Measurements from ENCODE around the gene CLSTN2. TPM values are rescaled to one million over a fixed set of nuclear protein-coding genes. Genes with fewer than 3 reads are reported as not detected.

The CLSTN2 gene
- total and polyA plus RNA-seq, 4 donors: 0.09 to 2.2 (median 0.55) TPM

- Histone ChIP-seq H3K27ac (ENCODE audit: low read depth in 1 of 2, low read length in 2 of 2) (no peak overlapping the region), H3K9me3 (ENCODE audit: control insufficient read depth in 4 of 4, low read length in 3 of 4) (no peaks in the 10 kb centered on the region), H3K27me3 (ENCODE audit: control insufficient read depth in 4 of 4, insufficient read depth in 4 of 4, low read length in 3 of 4) (no peaks in the 10 kb centered on the region), H3K9ac (ENCODE audit: low read depth in 1 of 2, low read length in 2 of 2) (no peak overlapping the region), H3K4me1 (ENCODE audit: control insufficient read depth in 4 of 4, insufficient read depth in 4 of 4, low read length in 3 of 4) (no peaks in the 10 kb centered on the region), H3K4me3 (ENCODE audit: low read depth in 1 of 3, low read length in 3 of 3) (no peak overlapping the region), H3K36me3 (ENCODE audit: control insufficient read depth in 4 of 4, insufficient read depth in 3 of 4, low read depth in 1 of 4, low read length in 3 of 4) (no peaks in the 10 kb centered on the region)
- DNase-seq (ENCODE audit: low spot score): no peak
- TF ChIP-seq EGR1 (IDR thresholded peaks at IDR 0.05; ENCODE audit: low read depth in 2 of 2): no peak
- TF ChIP-seq, protein P1, sequence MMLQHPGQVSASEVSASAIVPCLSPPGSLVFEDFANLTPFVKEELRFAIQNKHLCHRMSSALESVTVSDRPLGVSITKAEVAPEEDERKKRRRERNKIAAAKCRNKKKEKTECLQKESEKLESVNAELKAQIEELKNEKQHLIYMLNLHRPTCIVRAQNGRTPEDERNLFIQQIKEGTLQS (IDR thresholded peaks at IDR 0.05): no peak
- no peak for TF ChIP-seq REST (IDR thresholded peaks at IDR 0.05)
- TF ChIP-seq JUND (IDR thresholded peaks at IDR 0.05): no peak
- WGBS: 76% methylated on average over 6 of the region's 6 CpGs
These were observed 611.7 kb downstream of the CLSTN2 start for GRCh38 chr3:140546649-140547048.

DNA sequence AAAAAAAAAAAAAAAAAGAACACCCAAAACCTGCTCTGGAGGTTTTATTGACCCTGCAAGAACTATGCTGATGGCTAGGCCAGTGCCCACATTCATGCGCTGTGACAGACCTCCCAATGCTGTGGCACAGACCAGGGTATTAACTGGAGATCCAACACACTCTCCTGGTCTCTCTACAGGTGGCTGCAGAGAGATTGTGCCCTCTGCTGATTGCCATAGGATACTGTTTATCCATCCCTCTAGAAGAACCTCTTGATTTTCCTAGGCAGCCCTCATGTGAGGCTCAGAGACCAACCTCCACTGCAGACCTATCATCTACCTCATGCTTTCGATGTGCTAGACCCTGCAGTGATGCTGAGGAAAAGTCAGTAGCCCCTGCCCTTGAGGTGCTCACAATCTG lies 617.4 kb downstream of the CLSTN2 start:
- DNase-seq (ENCODE audit: low spot score): no peak
- no peaks in the 10 kb centered on the region for H3K27me3 ChIP-seq (ENCODE audit: control insufficient read depth in 4 of 4, insufficient read depth in 4 of 4, low read length in 3 of 4)
- TF ChIP-seq, protein P1 (IDR thresholded peaks at IDR 0.05): no peak
- TF ChIP-seq NR2F2 (IDR thresholded peaks at IDR 0.05): no peak
- TF ChIP-seq EGR1 (IDR thresholded peaks at IDR 0.05; ENCODE audit: low read depth in 2 of 2): no peak
- TF ChIP-seq SP1 (IDR thresholded peaks at IDR 0.05): no peak
- TF ChIP-seq MAX (IDR thresholded peaks at IDR 0.05): no peak
- no peak for TF ChIP-seq YY1 (IDR thresholded peaks at IDR 0.05)
- no peak for TF ChIP-seq HNF4A (conservative IDR thresholded peaks at IDR 0.05)
- TF ChIP-seq TAF1 (conservative IDR thresholded peaks at IDR 0.05): no peak
- no peak for TF ChIP-seq HNF4G (IDR thresholded peaks at IDR 0.05)
- TF ChIP-seq RXRA (IDR thresholded peaks at IDR 0.05): no peak
- no peak for TF ChIP-seq GABPA (IDR thresholded peaks at IDR 0.05 in 1 of 2, conservative IDR thresholded peaks at IDR 0.05 in 1 of 2)
- TF ChIP-seq RAD21 (IDR thresholded peaks at IDR 0.05): no peak
- TF ChIP-seq, protein P2, sequence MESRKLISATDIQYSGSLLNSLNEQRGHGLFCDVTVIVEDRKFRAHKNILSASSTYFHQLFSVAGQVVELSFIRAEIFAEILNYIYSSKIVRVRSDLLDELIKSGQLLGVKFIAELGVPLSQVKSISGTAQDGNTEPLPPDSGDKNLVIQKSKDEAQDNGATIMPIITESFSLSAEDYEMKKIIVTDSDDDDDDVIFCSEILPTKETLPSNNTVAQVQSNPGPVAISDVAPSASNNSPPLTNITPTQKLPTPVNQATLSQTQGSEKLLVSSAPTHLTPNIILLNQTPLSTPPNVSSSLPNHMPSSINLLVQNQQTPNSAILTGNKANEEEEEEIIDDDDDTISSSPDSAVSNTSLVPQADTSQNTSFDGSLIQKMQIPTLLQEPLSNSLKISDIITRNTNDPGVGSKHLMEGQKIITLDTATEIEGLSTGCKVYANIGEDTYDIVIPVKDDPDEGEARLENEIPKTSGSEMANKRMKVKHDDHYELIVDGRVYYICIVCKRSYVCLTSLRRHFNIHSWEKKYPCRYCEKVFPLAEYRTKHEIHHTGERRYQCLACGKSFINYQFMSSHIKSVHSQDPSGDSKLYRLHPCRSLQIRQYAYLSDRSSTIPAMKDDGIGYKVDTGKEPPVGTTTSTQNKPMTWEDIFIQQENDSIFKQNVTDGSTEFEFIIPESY (IDR thresholded peaks at IDR 0.05): no peak
- no peak for TF ChIP-seq JUND (IDR thresholded peaks at IDR 0.05)
- H3K4me3 ChIP-seq (ENCODE audit: low read depth in 1 of 3, low read length in 3 of 3): no peak overlapping the region
- no peak overlapping the region for H3K27ac ChIP-seq (ENCODE audit: low read depth in 1 of 2, low read length in 2 of 2)
- 94% methylated on average over 2 of the region's 2 CpGs for WGBS
- no peaks in the 10 kb centered on the region for H3K4me1 ChIP-seq (ENCODE audit: control insufficient read depth in 4 of 4, insufficient read depth in 4 of 4, low read length in 3 of 4)
- H3K9me3 ChIP-seq (ENCODE audit: control insufficient read depth in 4 of 4, low read length in 3 of 4): no peaks in the 10 kb centered on the region
- no peaks in the 10 kb centered on the region for H3K36me3 ChIP-seq (ENCODE audit: control insufficient read depth in 4 of 4, insufficient read depth in 3 of 4, low read depth in 1 of 4, low read length in 3 of 4)
- H3K9ac ChIP-seq (ENCODE audit: low read depth in 1 of 2, low read length in 2 of 2): no peak overlapping the region
